Ishikawa (cell line): ENCODE measurements around the gene DIS3L2.

Experiments used
- CREB1 ChIP-seq: IDR thresholded peaks from 2 replicates; pipeline ENCODE4 v1.6.1; 2012; ENCODE audit warnings: low read depth
- EGR1 ChIP-seq: IDR thresholded peaks from 2 replicates; pipeline ENCODE4 v1.6.1; 2012
- EP300 ChIP-seq: IDR thresholded peaks from 2 replicates; pipeline ENCODE4 v1.6.1; 2012; ENCODE audit warnings: borderline replicate concordance
- FOXM1 ChIP-seq: IDR thresholded peaks from 2 replicates; pipeline ENCODE4 v1.6.1; 2012; ENCODE audit warnings: low read depth, borderline replicate concordance
- NFIC ChIP-seq: IDR thresholded peaks from 2 replicates; pipeline ENCODE4 v1.6.1; 2012
- RAD21 ChIP-seq: IDR thresholded peaks from 2 replicates; pipeline ENCODE4 v1.6.1; 2012; ENCODE audit warnings: low read depth
- TAF1 ChIP-seq: IDR thresholded peaks from 2 replicates; pipeline ENCODE4 v1.6.1; 2012; ENCODE audit warnings: low read depth, mild to moderate bottlenecking
- TCF12 ChIP-seq: IDR thresholded peaks from 2 replicates; pipeline ENCODE4 v1.6.1; 2012; ENCODE audit warnings: low read depth
- TEAD4 ChIP-seq: IDR thresholded peaks from 2 replicates; pipeline ENCODE4 v1.6.1; 2012
- YY1 ChIP-seq: IDR thresholded peaks from 2 replicates; pipeline ENCODE4 v1.6.1; 2012; ENCODE audit warnings: low read depth
- TF ChIP-seq, protein P1 (sequence below): IDR thresholded peaks from 2 replicates; pipeline ENCODE4 v1.6.1; 2012
- TF ChIP-seq, protein P2 (sequence below): IDR thresholded peaks from 2 replicates; pipeline ENCODE4 v1.6.1; 2012; ENCODE audit warnings: low read depth, mild to moderate bottlenecking
- TF ChIP-seq, protein P3 (sequence below): IDR thresholded peaks from 2 replicates; pipeline ENCODE4 v1.6.1; 2012

DNA sequence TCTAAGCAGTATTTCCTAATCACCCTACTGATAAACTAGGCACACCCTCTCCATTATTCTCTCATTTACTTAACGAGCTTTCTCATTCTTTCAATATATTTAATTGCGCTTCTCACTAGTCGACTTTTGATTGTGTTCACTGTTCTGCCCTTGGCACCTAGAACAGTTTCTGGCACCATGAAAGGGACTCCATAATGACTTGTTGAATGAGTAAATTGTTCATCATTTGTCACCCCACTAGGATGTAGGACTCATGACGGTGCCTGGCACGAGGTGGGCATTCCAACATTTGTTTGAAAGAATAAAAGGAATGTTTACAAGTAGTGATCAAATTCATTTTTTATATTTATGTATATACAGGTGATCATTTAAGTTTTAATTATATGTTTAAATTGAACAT lies 123.7 kb downstream of the DIS3L2 start:
- TF ChIP-seq CREB1 (no peak), TAF1 (no peak), TEAD4 (no peak), YY1 (no peak), TCF12 (no peak), EGR1 (no peak), FOXM1 (no peak), EP300 (no peak), NFIC (no peak), RAD21 (no peak)
- TF ChIP-seq, protein P1, sequence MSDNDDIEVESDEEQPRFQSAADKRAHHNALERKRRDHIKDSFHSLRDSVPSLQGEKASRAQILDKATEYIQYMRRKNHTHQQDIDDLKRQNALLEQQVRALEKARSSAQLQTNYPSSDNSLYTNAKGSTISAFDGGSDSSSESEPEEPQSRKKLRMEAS, result no peak
- TF ChIP-seq, protein P2, sequence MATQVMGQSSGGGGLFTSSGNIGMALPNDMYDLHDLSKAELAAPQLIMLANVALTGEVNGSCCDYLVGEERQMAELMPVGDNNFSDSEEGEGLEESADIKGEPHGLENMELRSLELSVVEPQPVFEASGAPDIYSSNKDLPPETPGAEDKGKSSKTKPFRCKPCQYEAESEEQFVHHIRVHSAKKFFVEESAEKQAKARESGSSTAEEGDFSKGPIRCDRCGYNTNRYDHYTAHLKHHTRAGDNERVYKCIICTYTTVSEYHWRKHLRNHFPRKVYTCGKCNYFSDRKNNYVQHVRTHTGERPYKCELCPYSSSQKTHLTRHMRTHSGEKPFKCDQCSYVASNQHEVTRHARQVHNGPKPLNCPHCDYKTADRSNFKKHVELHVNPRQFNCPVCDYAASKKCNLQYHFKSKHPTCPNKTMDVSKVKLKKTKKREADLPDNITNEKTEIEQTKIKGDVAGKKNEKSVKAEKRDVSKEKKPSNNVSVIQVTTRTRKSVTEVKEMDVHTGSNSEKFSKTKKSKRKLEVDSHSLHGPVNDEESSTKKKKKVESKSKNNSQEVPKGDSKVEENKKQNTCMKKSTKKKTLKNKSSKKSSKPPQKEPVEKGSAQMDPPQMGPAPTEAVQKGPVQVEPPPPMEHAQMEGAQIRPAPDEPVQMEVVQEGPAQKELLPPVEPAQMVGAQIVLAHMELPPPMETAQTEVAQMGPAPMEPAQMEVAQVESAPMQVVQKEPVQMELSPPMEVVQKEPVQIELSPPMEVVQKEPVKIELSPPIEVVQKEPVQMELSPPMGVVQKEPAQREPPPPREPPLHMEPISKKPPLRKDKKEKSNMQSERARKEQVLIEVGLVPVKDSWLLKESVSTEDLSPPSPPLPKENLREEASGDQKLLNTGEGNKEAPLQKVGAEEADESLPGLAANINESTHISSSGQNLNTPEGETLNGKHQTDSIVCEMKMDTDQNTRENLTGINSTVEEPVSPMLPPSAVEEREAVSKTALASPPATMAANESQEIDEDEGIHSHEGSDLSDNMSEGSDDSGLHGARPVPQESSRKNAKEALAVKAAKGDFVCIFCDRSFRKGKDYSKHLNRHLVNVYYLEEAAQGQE, result no peak
- TF ChIP-seq, protein P3, sequence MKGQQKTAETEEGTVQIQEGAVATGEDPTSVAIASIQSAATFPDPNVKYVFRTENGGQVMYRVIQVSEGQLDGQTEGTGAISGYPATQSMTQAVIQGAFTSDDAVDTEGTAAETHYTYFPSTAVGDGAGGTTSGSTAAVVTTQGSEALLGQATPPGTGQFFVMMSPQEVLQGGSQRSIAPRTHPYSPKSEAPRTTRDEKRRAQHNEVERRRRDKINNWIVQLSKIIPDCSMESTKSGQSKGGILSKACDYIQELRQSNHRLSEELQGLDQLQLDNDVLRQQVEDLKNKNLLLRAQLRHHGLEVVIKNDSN, result no peak
